SK-N-SH (cell line): ENCODE measurements around the gene TAS2R19. TPM values are rescaled to one million over a fixed set of nuclear protein-coding genes. Genes with fewer than 3 reads are reported as not detected.
"Not testable (repeated sequence)": the region's sequence is repeated elsewhere in the genome, so short reads cannot be mapped to it uniquely, and the experiment has no call there.

ENCODE experiments used
- CTCF ChIA-PET: fragments of 300-600, 350-600 bp; formaldehyde crosslinking; extraction: SDS; loops from one replicate; lab custom pipeline; 2021; lab: Yijun Ruan, JAX
- POLR2A ChIA-PET: fragments of 350-600 bp; sonication (Branson Sonifier 250); formaldehyde crosslinking; extraction: SDS; loops from one replicate; lab custom pipeline; 2020; ENCODE audit warnings: antibody characterized with exemption, inconsistent platforms; lab: Yijun Ruan, JAX
- DNase-seq: peaks from one replicate; pipeline ENCODE4 v3.0.0; 2012
- H2AFZ ChIP-seq: fragments of 200-600 bp; sonication (generic); 2 replicates; pipeline ENCODE4 v1.8.1; 2016; ENCODE audit warnings: antibody characterized with exemption, mild to moderate bottlenecking, low read depth
- H3F3A ChIP-seq: fragments of 200-600 bp; sonication (generic); replicated peaks from 2 replicates; pipeline ENCODE3; 2016; ENCODE audit warnings: antibody characterized with exemption, mild to moderate bottlenecking; ENCODE audit not compliant: insufficient read depth
- H3K27ac ChIP-seq, 2 experiments: fragments of 200-500 bp in 1 of 2; fragments of 200-600 bp in 1 of 2; sonication (Bioruptor generic) in 1 of 2; sonication (generic), shearing (Covaris generic) in 1 of 2; 2 replicates each; pipeline versions ENCODE4 v1.5.1 to v1.6.1; 2014 to 2016; ENCODE audit warnings: low read depth in 2 of 2, inconsistent platforms in 1 of 2, low read length in 1 of 2, mild to moderate bottlenecking in 1 of 2, mixed read lengths in 1 of 2
- H3K27me3 ChIP-seq: fragments of 200-600 bp; sonication (generic), shearing (Covaris generic); 2 replicates; pipeline ENCODE4 v1.6.1; 2016; ENCODE audit warnings: mixed run types; ENCODE audit not compliant: insufficient read depth
- H3K36me3 ChIP-seq, 2 experiments: fragments of 200-500 bp in 1 of 2; fragments of 200-600 bp in 1 of 2; sonication (Bioruptor generic) in 1 of 2; sonication (generic) in 1 of 2; replicated peaks in 1 of 2; 2 replicates each; pipeline versions ENCODE3 to v1.5.1; 2014 to 2016; ENCODE audit warnings: low read length in 1 of 2, mild to moderate bottlenecking in 1 of 2; ENCODE audit not compliant: insufficient read depth in 2 of 2, control insufficient read depth in 1 of 2
- H3K4me1 ChIP-seq, 2 experiments: fragments of 200-500 bp in 1 of 2; fragments of 200-600 bp in 1 of 2; sonication (Bioruptor generic) in 1 of 2; sonication (generic), shearing (Covaris generic) in 1 of 2; 2 replicates each; pipeline versions ENCODE4 v1.5.1 to v1.6.1; 2014 to 2016; ENCODE audit warnings: low read depth in 1 of 2, low read length in 1 of 2, mixed run types in 1 of 2; ENCODE audit not compliant: insufficient read depth in 2 of 2, control insufficient read depth in 1 of 2
- H3K4me2 ChIP-seq: fragments of 200-600 bp; sonication (generic), shearing (Covaris generic); 2 replicates; pipeline ENCODE4 v1.6.1; 2017; ENCODE audit warnings: mixed run types
- H3K4me3 ChIP-seq, 2 experiments: fragments of 200-500 bp in 1 of 2; fragments of 200-600 bp in 1 of 2; sonication (Bioruptor generic) in 1 of 2; sonication (generic), shearing (Covaris generic) in 1 of 2; 2 replicates each; pipeline versions ENCODE4 v1.5.1 to v1.8.1; 2014 to 2016; ENCODE audit warnings: low read depth in 2 of 2, inconsistent platforms in 1 of 2, low read length in 1 of 2, mild to moderate bottlenecking in 1 of 2, mixed read lengths in 1 of 2, moderate library complexity in 1 of 2
- H3K79me2 ChIP-seq: fragments of 200-600 bp; sonication (generic); 2 replicates; pipeline ENCODE4 v1.8.1; 2017; ENCODE audit warnings: mild to moderate bottlenecking; ENCODE audit not compliant: insufficient read depth
- H3K9ac ChIP-seq: fragments of 200-600 bp; sonication (generic); 2 replicates; pipeline ENCODE4 v1.6.1; 2017; ENCODE audit warnings: mixed run types
- H3K9me2 ChIP-seq: fragments of 200-600 bp; sonication (generic); 2 replicates; pipeline ENCODE4 v1.6.1; 2017; ENCODE audit warnings: mixed run types
- H3K9me3 ChIP-seq: fragments of 200-600 bp; sonication (generic); 2 replicates; pipeline ENCODE4 v1.6.1; 2017; ENCODE audit warnings: mixed run types, mild to moderate bottlenecking, moderate library complexity
- H4K20me1 ChIP-seq: fragments of 200-600 bp; sonication (generic); 2 replicates; pipeline ENCODE4 v1.6.1; 2017; ENCODE audit warnings: mild to moderate bottlenecking, mixed run types; ENCODE audit not compliant: insufficient read depth
- CHD2 ChIP-seq: fragments of 150-350 bp; IDR thresholded peaks from 2 replicates; pipeline ENCODE4 v1.6.1; 2018; ENCODE audit warnings: low read length; ENCODE audit not compliant: partially characterized antibody
- EP300 ChIP-seq, 2 experiments: IDR thresholded peaks; 2 replicates each; pipeline versions ENCODE4 v1.4.0 to v1.6.1; 2012; ENCODE audit warnings: borderline replicate concordance in 1 of 2, low read depth in 1 of 2, low read length in 1 of 2
- EZH2phosphoT487 ChIP-seq: fragments of 200-600 bp; sonication (generic); IDR thresholded peaks from 2 replicates; pipeline ENCODE4 v1.6.1; 2017; ENCODE audit warnings: low read depth, mixed run types, mild to moderate bottlenecking, antibody characterized with exemption, moderate library complexity, borderline replicate concordance
- FOXM1 ChIP-seq: IDR thresholded peaks from 2 replicates; pipeline ENCODE4 v1.4.0; 2012; ENCODE audit warnings: low read depth, mild to moderate bottlenecking
- GABPA ChIP-seq: IDR thresholded peaks from 2 replicates; pipeline ENCODE4 v1.4.0; 2012; ENCODE audit warnings: low read depth, mild to moderate bottlenecking
- GATA2 ChIP-seq: sonication (generic); formaldehyde crosslinking; IDR thresholded peaks from 2 replicates; pipeline ENCODE4 v1.5.0; 2020; ENCODE audit warnings: mild to moderate bottlenecking, missing genetic modification reagents
- JUND ChIP-seq: IDR thresholded peaks from 2 replicates; pipeline ENCODE4 v1.4.0; 2012
- MAX ChIP-seq: IDR thresholded peaks from 2 replicates; pipeline ENCODE4 v1.4.0; 2012; ENCODE audit warnings: low read depth
- MEF2A ChIP-seq: IDR thresholded peaks from 2 replicates; pipeline ENCODE4 v1.4.0; 2012; ENCODE audit warnings: low read depth, borderline replicate concordance
- MXI1 ChIP-seq: IDR thresholded peaks from 2 replicates; pipeline ENCODE4 v1.6.1; 2012; ENCODE audit warnings: mild to moderate bottlenecking, low read depth, low read length, improper control_type of control experiment
- NFIC ChIP-seq: IDR thresholded peaks from 2 replicates; pipeline ENCODE4 v1.4.0; 2012; ENCODE audit warnings: borderline replicate concordance
- NRF1 ChIP-seq: IDR thresholded peaks from 2 replicates; pipeline ENCODE4 v1.6.1; 2012; ENCODE audit warnings: low read depth, mild to moderate bottlenecking, low read length
- POLR2AphosphoS5 ChIP-seq: IDR thresholded peaks from 2 replicates; pipeline ENCODE4 v1.6.1; 2012; ENCODE audit warnings: low read depth, low read length
- RAD21 ChIP-seq: IDR thresholded peaks from 2 replicates; pipeline ENCODE4 v1.6.1; 2012; ENCODE audit warnings: mild to moderate bottlenecking, low read length
- RFX5 ChIP-seq: IDR thresholded peaks from 2 replicates; pipeline ENCODE4 v1.6.1; 2012; ENCODE audit warnings: mild to moderate bottlenecking, improper control_type of control experiment, low read length
- RXRA ChIP-seq: IDR thresholded peaks from 2 replicates; pipeline ENCODE4 v1.4.0; 2012; ENCODE audit warnings: low read depth, mild to moderate bottlenecking, borderline replicate concordance
- TAF1 ChIP-seq: IDR thresholded peaks from 2 replicates; pipeline ENCODE4 v1.6.1; 2012; ENCODE audit warnings: low read depth, mild to moderate bottlenecking, low read length, moderate library complexity, borderline replicate concordance
- USF2 ChIP-seq: fragments of 150-350 bp; IDR thresholded peaks from 2 replicates; pipeline ENCODE4 v1.6.1; 2017; ENCODE audit warnings: antibody characterized with exemption, low read length, low read depth, borderline replicate concordance
- WGBS: methylation state at CpG from one replicate; pipeline ENCODE4 v1.1.6; 2017; ENCODE audit warnings: low lambda C conversion rate; 5-methylcytosine and 5-hydroxymethylcytosine counted together
- polyA plus RNA-seq, 3 experiments: library from polyadenylated mRNA; depleted of rRNA; stranded (reverse); fragments of >200 nt; gene quantifications; 2 replicates each; pipeline ENCODE4 v1.2.3, GENCODE V29; 2012

Gene TAS2R19
- polyA plus RNA-seq, 1 of the 3 experiments (the other 2 are of a cell fraction): 0.15 TPM

DNA sequence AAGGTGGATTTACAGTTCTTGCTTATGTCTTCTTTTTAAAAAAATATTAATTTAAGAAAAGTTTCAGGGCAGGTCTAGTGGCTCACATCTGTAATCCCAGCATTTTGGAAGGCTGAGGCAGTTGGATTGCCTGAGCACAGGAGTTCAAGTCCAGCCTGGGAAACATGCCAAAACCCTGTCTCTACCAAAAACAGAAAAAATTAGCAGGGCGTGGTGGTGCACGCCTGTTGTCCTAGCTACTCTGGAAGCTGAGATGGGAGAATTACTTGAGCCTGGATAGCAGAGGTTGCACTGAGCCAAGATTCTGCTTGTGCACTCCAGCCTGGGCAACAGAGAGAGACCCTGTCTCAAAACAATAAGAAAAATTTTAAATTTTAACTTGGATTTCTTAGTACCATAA is 45.1 kb upstream of the TAS2R19 start:
- H3K36me3 ChIP-seq: peaks cover 2 to 4% of the 10 kb centered on the region in 2 experiments
- peaks cover 17% of the 10 kb centered on the region; the same call in 1 of the 2 replicates for H3K79me2 ChIP-seq
- H3K9ac ChIP-seq: no peak overlapping the region
- H3K27me3 ChIP-seq: no peaks in the 10 kb centered on the region
- no peak for TF ChIP-seq RAD21
- no peak for TF ChIP-seq GABPA
- TF ChIP-seq EP300 (IDR thresholded peaks at IDR 0.05; ENCODE audit: borderline replicate concordance in 1 of 2, low read depth in 1 of 2, low read length in 1 of 2): no peak
- TF ChIP-seq MEF2A: no peak
- TF ChIP-seq POLR2AphosphoS5: no peak
- TF ChIP-seq CHD2: no peak
- TF ChIP-seq NRF1: no peak
- no peak for TF ChIP-seq MAX
- no peak for TF ChIP-seq MXI1
- TF ChIP-seq EZH2phosphoT487: no peak
- TF ChIP-seq NFIC: no peak
- TF ChIP-seq JUND: no peak
- TF ChIP-seq FOXM1: no peak
- no peak for TF ChIP-seq RFX5
- TF ChIP-seq GATA2 (CRISPR knock-in tag): no peak
- no peak for TF ChIP-seq TAF1
- TF ChIP-seq USF2: no peak
- no peak for TF ChIP-seq RXRA
- no peak overlapping the region for H3K4me3 ChIP-seq
- H3K9me3 ChIP-seq: no peaks in the 10 kb centered on the region
- ChIA-PET POLR2A (no interaction called here), CTCF (no interaction called here)
- WGBS: 50% methylated on average over 2 of the region's 2 CpGs
- H3F3A ChIP-seq: no peaks in the 10 kb centered on the region
- H3K27ac ChIP-seq: no peak overlapping the region
- H3K4me1 ChIP-seq: no peaks in the 10 kb centered on the region
- H2AFZ ChIP-seq: no peak overlapping the region
- no peak for DNase-seq
- no peaks in the 10 kb centered on the region for H3K9me2 ChIP-seq
- no peak overlapping the region for H3K4me2 ChIP-seq
- peaks cover 10% of the 10 kb centered on the region; the same call in 1 of the 2 replicates for H4K20me1 ChIP-seq

GRCh38 chr12:11062194-11062593 is 39.8 kb upstream of the TAS2R19 start, which contains the start of gene TAS2R46:
Gene TAS2R46 (minus strand): TSS chr12:11062294. CDS start chr12:11062294, 0 bp downstream.
- H3K9me2 ChIP-seq, CTCF ChIA-PET, POLR2A ChIA-PET, H3K4me2 ChIP-seq, DNase-seq, H3K27me3 ChIP-seq, H3K9ac ChIP-seq, H3K4me1 ChIP-seq, H3F3A ChIP-seq, H3K36me3 ChIP-seq, H3K27ac ChIP-seq, H3K4me3 ChIP-seq, H2AFZ ChIP-seq, H3K9me3 ChIP-seq: not testable (repeated sequence)
- 100% methylated on average over 1 of the region's 1 CpG for WGBS
- peaks cover 36% of the 10 kb centered on the region; the same call in 1 of the 2 replicates for H3K79me2 ChIP-seq
- peaks cover 11% of the 10 kb centered on the region; the same call in 1 of the 2 replicates for H4K20me1 ChIP-seq
